ENCODE measurements around the gene NR2C2AP. TPM values are rescaled to one million over a fixed set of nuclear protein-coding genes. Genes with fewer than 3 reads are reported as not detected.
"Not testable (repeated sequence)": the region's sequence is repeated elsewhere in the genome, so short reads cannot be mapped to it uniquely, and the experiment has no call there.

The NR2C2AP gene
- 14.8 TPM for total RNA-seq

- peak; percentile 80 for ATAC-seq
Observed at GRCh38 chr19:19203012-19203856, at the start of gene NR2C2AP. NR2C2AP (minus strand) TSS chr19:19203414; CDS start chr19:19203060, 354 bp downstream.

- no peak for ATAC-seq
Observed at GRCh38 chr19:19250196-19250801, 47.1 kb upstream of the NR2C2AP start.

- no peak for ATAC-seq
Observed at GRCh38 chr19:19240476-19240875, 37.3 kb upstream of the NR2C2AP start.

- ATAC-seq: no peak
Observed at GRCh38 chr19:19239675-19240074, 36.5 kb upstream of the NR2C2AP start.

GRCh38 chr19:19238126-19238894, 35.1 kb upstream of the NR2C2AP start:
- no peak for ATAC-seq

GRCh38 chr19:19236173-19236572, 33.0 kb upstream of the NR2C2AP start:
- ATAC-seq: no peak

- ATAC-seq: no peak
Observed at GRCh38 chr19:19234220-19234816, 31.1 kb upstream of the NR2C2AP start.

GRCh38 chr19:19232261-19232721, 29.1 kb upstream of the NR2C2AP start:
- no peak for ATAC-seq

- ATAC-seq: no peak
Observed at GRCh38 chr19:19230999-19231398, 27.8 kb upstream of the NR2C2AP start.

- no peak for ATAC-seq
Observed at GRCh38 chr19:19229701-19230100, 26.5 kb upstream of the NR2C2AP start.

- ATAC-seq: no peak
Observed at GRCh38 chr19:19227217-19227616, 24.0 kb upstream of the NR2C2AP start.

GRCh38 chr19:19226663-19227062, 23.4 kb upstream of the NR2C2AP start:
- ATAC-seq: no peak

- no peak for ATAC-seq
Observed at GRCh38 chr19:19226204-19226603, 23.0 kb upstream of the NR2C2AP start.

GRCh38 chr19:19224852-19225494, 21.8 kb upstream of the NR2C2AP start:
- ATAC-seq: peak; percentile 73

GRCh38 chr19:19224150-19224851, 21.1 kb upstream of the NR2C2AP start:
- ATAC-seq: no peak

GRCh38 chr19:19223636-19224035, 20.4 kb upstream of the NR2C2AP start:
- no peak for ATAC-seq

- no peak for ATAC-seq
Observed at GRCh38 chr19:19223060-19223459, 19.8 kb upstream of the NR2C2AP start.

GRCh38 chr19:19221000-19221399, 17.8 kb upstream of the NR2C2AP start:
- not testable (repeated sequence) for ATAC-seq

- ATAC-seq: no peak
Observed at GRCh38 chr19:19218911-19219310, 15.7 kb upstream of the NR2C2AP start.

GRCh38 chr19:19217099-19217498, 13.9 kb upstream of the NR2C2AP start:
- ATAC-seq: no peak

GRCh38 chr19:19215792-19216191, 12.6 kb upstream of the NR2C2AP start:
- ATAC-seq: no peak

- ATAC-seq: no peak
Observed at GRCh38 chr19:19214892-19215291, 11.7 kb upstream of the NR2C2AP start.
